Measurements from ENCODE around the gene PERM1. TPM values are rescaled to one million over a fixed set of nuclear protein-coding genes. Genes with fewer than 3 reads are reported as not detected.

PERM1 gene
- total RNA-seq, 1 donor from 2014 or later: 0.47 TPM

DNA sequence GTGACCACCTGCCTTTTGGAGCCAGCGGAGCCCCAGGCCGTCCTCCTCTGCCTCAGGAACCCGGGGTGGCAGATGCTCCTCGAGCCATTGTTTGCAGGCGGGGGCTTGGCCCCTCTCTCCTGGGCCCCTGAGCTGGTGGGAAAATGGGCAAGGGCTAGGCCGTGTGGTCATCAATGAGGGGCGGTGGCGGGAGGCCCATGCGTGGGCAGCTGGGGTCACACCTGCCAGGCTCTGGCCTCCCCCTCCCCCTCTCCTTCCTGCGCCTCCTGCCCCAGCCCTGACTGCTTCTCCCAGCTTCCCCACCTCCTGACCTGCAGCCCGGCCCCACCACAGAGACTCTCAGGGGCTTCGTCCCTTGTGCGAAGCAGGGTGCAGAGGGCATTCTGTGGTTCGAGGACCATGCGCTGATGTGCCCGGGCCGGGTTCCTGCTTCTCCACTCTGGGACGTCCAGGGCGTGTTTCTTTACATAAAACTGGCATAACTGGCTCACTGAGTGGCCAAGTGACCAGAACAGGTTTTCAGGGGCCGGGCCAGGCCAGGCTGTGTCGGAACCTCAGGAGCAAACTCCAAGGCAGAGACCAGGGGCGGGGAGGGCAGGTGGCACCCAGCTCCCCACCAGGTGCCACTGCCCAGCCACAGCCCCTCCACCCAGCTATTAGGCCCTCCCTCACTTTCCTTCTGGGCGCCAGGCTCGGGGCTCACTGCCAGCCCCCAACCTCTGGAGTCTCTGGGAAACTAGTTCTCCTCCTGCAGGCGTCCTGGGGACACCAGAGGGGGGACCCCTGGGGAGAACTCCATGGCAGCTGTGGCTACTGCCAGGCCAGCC, 48.9 kb downstream of the PERM1 start:
- no peak for DNase-seq

DNA sequence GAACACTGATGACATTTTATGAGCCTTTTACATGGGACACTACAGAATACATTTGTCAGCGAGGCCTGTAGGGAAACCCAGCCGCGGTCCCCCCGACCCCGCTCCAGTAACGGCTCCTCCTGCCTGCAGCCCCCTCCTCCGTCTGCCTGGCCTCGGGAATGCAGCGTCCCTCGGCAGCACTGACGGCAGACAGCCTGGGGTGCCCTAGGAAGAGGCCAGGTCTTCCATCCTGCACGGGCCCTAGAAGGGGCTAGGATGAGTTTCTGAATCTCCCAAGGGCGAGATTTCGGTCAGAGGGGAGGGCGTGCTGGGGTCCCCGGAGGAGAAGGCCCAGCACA, 49.8 kb downstream of the PERM1 start:
- DNase-seq: no peak

DNA sequence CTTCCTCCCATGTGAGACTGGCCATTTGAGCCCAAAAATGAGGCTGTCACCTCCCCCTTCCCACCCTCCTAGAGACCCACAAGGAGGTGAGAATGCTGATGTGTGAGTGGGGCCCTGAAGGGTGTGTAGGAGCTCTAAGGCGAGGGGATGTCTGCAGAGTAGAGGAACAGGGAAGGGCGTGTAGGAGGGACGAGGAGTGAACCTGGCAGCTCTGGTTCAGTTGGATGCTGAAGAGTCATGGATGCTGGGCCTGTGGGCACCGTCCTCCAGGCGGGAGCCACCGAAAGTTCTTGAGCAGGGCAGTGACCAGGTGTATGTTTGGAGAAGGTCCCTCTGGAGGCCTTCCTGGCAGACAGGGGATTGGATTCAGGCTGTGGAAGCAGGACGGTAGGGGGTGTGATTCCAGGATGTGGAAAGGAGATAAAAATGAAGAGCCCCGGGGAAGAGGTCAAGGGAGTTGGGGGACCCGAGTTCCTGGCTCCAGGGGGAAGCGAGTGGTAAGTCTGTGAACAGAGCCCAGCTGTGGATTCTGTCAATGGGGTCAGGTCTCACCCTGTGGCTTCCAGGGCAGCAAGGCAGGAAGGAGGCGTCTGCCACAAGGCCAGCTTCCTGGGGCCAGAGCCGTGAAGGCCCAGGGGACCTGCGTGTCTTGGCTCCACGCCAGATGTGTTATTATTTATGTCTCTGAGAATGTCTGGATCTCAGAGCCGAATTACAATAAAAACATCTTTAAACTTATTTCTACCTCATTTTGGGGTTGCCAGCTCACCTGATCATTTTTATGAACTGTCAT, 50.3 kb downstream of the PERM1 start:
- DNase-seq: no peak

DNA sequence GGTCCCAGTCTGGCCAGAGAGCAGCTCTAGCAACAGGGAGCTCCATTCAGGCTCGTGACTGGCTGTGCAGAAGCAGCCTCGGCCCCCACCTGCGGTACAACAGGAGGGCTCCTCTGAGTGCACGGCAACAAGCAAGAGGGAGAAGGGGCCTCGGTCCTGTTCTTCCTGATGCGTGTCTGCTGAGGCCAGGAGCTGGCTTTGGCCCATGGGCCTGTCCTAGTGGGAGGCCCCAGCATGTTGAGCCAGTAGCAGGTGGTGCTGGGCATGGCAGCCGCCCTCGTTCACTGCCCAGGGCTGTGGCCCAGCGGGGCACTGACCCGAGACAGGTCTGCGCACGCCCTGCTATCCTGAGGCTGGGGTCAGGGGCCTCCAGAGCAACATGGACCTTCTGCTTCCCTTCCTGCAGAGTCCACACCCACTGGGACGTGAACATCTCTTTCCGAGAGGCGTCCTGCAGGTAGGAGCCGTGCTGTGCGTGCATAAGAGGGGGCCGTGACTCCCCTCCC, 51.2 kb downstream of the PERM1 start:
- DNase-seq: no peak

DNA sequence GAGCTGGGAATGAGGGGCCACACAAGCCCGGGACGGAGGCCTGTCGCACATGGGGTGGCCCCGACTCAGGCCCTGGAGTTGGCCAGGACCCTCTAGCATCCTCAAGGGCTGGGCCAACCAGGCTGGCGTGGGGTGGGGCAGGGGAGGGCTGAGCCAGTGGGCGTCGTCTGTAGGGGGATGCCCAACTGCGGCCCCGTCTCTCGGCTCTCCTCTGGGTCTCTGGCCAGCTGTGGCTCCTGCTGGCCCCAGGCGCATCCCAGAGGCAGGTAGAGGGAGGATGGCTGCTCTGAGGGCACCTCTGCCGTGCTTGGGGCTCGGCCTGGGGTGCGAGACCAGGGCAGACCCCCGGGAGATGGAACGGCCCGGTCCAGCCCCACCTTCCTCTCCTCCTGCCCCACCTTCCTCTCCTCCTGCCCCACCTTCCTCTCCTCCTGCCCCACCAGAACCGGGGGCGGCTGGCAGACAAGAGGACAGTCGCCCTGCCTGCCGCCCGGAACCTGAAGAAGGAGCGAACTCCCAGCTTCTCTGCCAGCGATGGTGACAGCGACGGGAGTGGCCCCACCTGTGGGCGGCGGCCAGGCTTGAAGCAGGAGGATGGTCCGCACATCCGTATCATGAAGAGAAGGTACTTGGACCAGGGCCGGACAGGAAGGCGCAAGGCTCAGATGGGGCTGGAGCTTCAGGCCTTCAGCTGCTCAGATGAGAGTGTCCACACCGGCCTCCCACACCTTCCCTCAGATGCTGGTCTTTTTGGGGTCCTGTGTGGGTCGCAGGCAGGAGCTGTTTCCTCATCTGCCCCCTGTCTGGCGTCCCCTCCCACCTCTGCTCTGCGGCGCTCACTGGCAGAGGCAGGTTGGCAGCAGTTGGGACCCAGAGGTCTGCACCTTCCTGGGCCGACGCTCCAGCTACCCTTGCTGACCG, 51.9 kb downstream of the PERM1 start:
- no peak for DNase-seq

DNA sequence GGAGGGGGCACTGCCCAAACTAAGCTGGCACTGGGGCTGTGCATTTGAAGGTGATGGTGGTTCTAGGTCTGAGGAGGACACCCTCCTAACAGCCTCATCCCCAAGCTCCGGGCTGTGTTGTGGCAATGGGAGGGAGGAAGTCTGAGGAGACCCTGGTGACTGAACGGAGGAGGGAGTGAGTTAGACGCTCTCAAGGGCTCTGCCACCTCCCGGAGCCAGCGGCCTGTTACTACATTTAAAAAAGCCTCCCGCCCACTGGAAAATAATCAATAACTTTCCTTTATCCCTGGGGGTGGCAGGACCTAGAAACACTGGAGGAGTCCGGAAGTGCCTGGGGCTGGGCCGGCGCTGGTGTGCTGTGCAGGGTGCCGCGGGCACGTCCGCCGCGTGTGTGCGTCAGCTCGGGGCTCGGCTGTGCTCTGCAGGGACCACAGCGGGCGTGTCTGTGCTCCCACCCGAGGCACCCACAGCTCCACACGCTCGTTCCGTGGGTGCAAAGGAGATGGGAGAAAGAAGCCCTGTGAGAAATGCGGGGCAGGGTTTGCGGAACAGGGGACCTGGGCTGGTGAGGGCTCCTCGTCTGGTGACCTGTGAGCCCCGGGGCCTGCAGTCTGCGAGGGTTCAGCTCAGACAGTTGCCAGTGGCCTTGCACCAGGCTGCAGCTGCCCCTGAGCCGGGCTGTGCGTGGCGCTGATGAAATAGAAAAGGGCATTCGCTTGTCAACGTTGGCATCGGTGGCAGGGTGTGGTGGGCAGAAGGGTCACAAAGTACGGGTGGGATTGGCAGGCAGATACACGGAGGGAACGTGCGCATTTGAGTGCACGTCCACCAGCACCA, 52.9 kb downstream of the PERM1 start:
- DNase-seq: no peak

DNA sequence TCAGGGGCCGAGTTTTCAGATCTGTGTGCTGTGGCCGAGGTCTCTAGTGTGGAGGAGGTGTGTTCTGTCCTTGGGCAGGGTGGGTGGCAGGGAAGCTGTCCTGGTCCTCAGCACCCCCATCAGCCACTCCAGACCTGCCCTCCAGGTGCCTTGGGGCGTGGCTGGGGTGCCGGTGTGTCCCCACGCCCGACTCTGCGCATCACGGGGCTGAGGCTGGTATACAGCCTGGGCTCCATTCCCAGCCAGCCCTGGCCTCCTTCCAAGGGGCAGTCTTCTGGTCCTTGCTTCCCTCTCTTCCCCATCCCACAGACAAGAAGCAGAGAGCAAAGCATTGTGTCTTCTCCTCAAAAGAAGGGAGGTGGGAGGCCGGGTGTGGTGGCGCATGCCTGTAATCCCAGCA, 54.1 kb downstream of the PERM1 start:
- no peak for DNase-seq

DNA sequence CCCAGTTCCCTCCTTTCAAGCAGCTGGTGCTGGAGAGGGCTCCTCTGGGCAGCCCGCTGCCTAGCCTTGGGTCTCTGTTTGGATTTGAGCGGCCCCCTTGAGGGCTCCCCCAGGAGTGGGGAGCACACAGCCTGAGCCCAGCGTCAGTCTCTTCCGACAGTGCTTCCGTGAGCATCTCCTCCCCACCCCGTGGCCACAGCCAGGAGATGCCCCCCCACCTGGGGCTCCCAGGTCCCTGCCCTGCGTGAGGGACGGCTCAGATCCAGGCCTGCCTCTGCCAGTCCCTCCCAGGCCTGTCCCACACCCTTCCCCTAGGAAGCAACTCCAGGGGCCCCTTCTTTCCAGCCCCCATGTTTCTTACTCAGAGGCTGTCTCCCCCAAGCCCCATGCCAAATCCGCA, 54.7 kb downstream of the PERM1 start:
- DNase-seq: no peak

DNA sequence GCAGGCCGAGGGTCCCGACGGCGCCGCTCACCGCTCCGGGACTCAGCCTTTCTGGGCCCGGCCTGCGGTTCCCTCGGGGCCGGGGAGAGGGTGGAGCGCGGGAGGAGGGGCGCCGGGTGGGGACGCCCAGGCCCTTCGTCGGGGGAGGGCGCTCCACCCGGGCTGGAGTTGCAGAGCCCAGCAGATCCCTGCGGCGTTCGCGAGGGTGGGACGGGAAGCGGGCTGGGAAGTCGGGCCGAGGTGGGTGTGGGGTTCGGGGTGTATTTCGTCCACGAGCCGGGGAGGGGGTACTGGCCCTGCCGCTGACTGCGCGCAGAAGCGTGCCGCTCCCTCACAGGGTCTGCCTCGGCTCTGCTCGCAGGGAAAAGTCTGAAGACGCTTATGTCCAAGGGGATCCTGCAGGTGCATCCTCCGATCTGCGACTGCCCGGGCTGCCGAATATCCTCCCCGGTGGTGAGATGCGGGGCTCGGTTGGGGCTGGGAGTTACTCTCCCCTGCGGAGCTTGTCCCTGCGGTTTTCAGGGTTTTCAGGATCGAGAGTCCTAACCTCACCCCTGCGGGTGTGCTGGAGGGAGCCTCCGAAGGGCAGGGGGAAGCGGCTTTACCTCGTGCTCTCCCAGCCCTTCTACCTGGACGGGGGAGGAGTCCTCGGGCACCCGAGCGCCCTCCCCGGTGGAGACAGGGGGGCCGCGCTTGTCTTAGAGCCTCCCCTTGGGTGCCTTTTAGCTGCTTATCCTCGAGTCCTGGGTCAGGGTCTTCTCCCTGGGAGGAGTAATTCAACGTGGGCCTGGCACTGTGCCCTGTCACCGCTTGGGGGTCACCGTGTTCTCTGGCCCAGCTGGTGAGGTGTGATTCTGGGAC, 56.1 kb downstream of the PERM1 start:
- DNase-seq: no peak

Small RNAs within 50 kb of the gene (small RNA-seq; reads per million reads assigned to genes)
- not detected for gene AL645608.3

Other genes with a start within 250 kb of the PERM1 start
- gene SAMD11, start 58.2 kb downstream of the PERM1 start, total RNA-seq: 0.16 TPM
- 52.7 TPM for gene NOC2L, start 22.8 kb downstream of the PERM1 start, total RNA-seq
- 6.1 TPM for gene KLHL17, start 21.5 kb downstream of the PERM1 start, total RNA-seq
- not detected for gene PLEKHN1, start 15.6 kb downstream of the PERM1 start, total RNA-seq
- 15.1 TPM for gene HES4, start 18.0 kb upstream of the PERM1 start, total RNA-seq
- 15.0 TPM for gene ISG15, start 31.4 kb upstream of the PERM1 start, total RNA-seq
- 71.9 TPM for gene AGRN, start 38.0 kb upstream of the PERM1 start, total RNA-seq
- not detected for gene RNF223, start 92.2 kb upstream of the PERM1 start, total RNA-seq
- 5.5 TPM for gene C1orf159, start 134.0 kb upstream of the PERM1 start, total RNA-seq
- gene TTLL10, start 191.8 kb upstream of the PERM1 start, total RNA-seq: not detected
- not detected for gene TNFRSF18, start 224.5 kb upstream of the PERM1 start, total RNA-seq
- gene TNFRSF4, start 232.1 kb upstream of the PERM1 start, total RNA-seq: not detected
- 18.4 TPM for gene SDF4, start 249.9 kb upstream of the PERM1 start, total RNA-seq

Data from occipital lobe (tissue), 3 donors.